Endodermal cell (in vitro differentiated cells): ENCODE data around the gene NEDD8. TPM values are rescaled to one million over a fixed set of nuclear protein-coding genes. Genes with fewer than 3 reads are reported as not detected.

Experiments
- DNase-seq: peaks from one replicate; pipeline ENCODE4 v3.0.0-alpha.2; 2017
- H3K27ac ChIP-seq: 2 replicates; pipeline ENCODE4 v1.5.1; 2013; ENCODE audit warnings: mild to moderate bottlenecking, low read depth, low read length, moderate library complexity
- H3K27me3 ChIP-seq: 2 replicates; pipeline ENCODE4 v1.6.1; 2013; ENCODE audit warnings: mild to moderate bottlenecking, low read length, moderate library complexity; ENCODE audit not compliant: insufficient read depth, control insufficient read depth, poor library complexity, severe bottlenecking
- H3K36me3 ChIP-seq: 2 replicates; pipeline ENCODE4 v1.7.0; 2013; ENCODE audit warnings: mild to moderate bottlenecking, low read length, moderate library complexity; ENCODE audit not compliant: control insufficient read depth, insufficient read depth
- H3K4me1 ChIP-seq: one replicate; pipeline ENCODE4 v1.7.0; 2013; ENCODE audit warnings: low read length; ENCODE audit not compliant: control insufficient read depth, insufficient read depth
- H3K4me3 ChIP-seq: 2 replicates; pipeline ENCODE4 v1.5.1; 2013; ENCODE audit warnings: mild to moderate bottlenecking, low read length, moderate library complexity
- H3K9ac ChIP-seq: 2 replicates; pipeline ENCODE4 v1.6.1; 2013; ENCODE audit warnings: mild to moderate bottlenecking, low read length, moderate library complexity; ENCODE audit not compliant: poor library complexity, severe bottlenecking; ENCODE audit errors: extremely low read depth
- H3K9me3 ChIP-seq: 2 replicates; pipeline ENCODE4 v1.6.1; 2013; ENCODE audit warnings: mild to moderate bottlenecking, low read length, moderate library complexity; ENCODE audit not compliant: control insufficient read depth
- H3K27ac Mint-ChIP-seq: 2 replicates; pipeline ENCODE4 v1.8.0; 2020; ENCODE audit warnings: mixed read lengths
- H3K27me3 Mint-ChIP-seq: 2 replicates; pipeline ENCODE4 v1.8.0; 2021; ENCODE audit warnings: mild to moderate bottlenecking, mixed read lengths; ENCODE audit not compliant: insufficient read depth
- H3K36me3 Mint-ChIP-seq: 2 replicates; pipeline ENCODE4 v1.8.0; 2020; ENCODE audit warnings: low read depth, mixed read lengths
- H3K4me1 Mint-ChIP-seq: 2 replicates; pipeline ENCODE4 v1.8.0; 2020; ENCODE audit warnings: mixed read lengths
- H3K4me3 Mint-ChIP-seq: 2 replicates; pipeline ENCODE4 v1.8.0; 2020; ENCODE audit warnings: mild to moderate bottlenecking, moderate library complexity, mixed read lengths
- H3K9me3 Mint-ChIP-seq: 2 replicates; pipeline ENCODE4 v1.8.0; 2020; ENCODE audit warnings: mild to moderate bottlenecking, mixed read lengths
- CTCF ChIP-seq: fragments of 200-600 bp; sonication (generic); conservative IDR thresholded peaks from 2 replicates; pipeline ENCODE4 v1.5.0; 2021; ENCODE audit warnings: antibody characterized with exemption, mild to moderate bottlenecking
- WGBS, 2 experiments: methylation state at CpG; one replicate each; pipeline versions ENCODE4 v1.1.5 to v1.1.7; 2013; ENCODE audit warnings: missing lambda C conversion rate in 2 of 2, mixed read lengths in 1 of 2; ENCODE audit not compliant: insufficient coverage in 1 of 2, insufficient read length in 1 of 2; 5-methylcytosine and 5-hydroxymethylcytosine counted together
- total RNA-seq, 2 donors: library from RNA; stranded (reverse); fragmentation: NEBNext Ultra II Directional in 1 of 2; extraction: Animal tissue kit (Norgen Biotek cat#: 25700) in 1 of 2; gene quantifications; 2 replicates in 1 of 2; 3 replicates in 1 of 2; pipeline ENCODE4 v1.2.1, GENCODE V29; 2021

Gene NEDD8
- total RNA-seq, 2 donors from 2014 or later: 210 to 267 TPM

- H3K9ac ChIP-seq: no peak overlapping the region
- Mint-ChIP-seq H3K36me3 (peaks cover 34% of the 10 kb centered on the region), H3K4me1 (peaks cover 17% of the 10 kb centered on the region), H3K27me3 (no peaks in the 10 kb centered on the region), H3K27ac (no peak overlapping the region), H3K4me3 (peak overlapping the region; percentile 91), H3K9me3 (no peaks in the 10 kb centered on the region)
- H3K36me3 ChIP-seq: peaks cover 39% of the 10 kb centered on the region
- no peak overlapping the region for H3K27ac ChIP-seq
- no peak for TF ChIP-seq CTCF
- H3K9me3 ChIP-seq: no peaks in the 10 kb centered on the region
- WGBS, 2 experiments: 93 to 100% methylated on average over 1 to 2 of the region's 2 CpGs
- peak; percentile 42 for DNase-seq
- peak overlapping the region; percentile 96 for H3K4me3 ChIP-seq
- peaks cover 8% of the 10 kb centered on the region for H3K4me1 ChIP-seq
- H3K27me3 ChIP-seq: no peaks in the 10 kb centered on the region
Measured at GRCh38 chr14:24233538-24233866, 1.3 kb upstream of the NEDD8 start.

- H3K27ac Mint-ChIP-seq: peak within 1 kb of the TSS; percentile 93
- H3K36me3 Mint-ChIP-seq: peaks cover 32% of the 10 kb centered on the region
- 9 to 12% methylated on average over 32 to 36 of the region's 38 CpGs for WGBS, 2 experiments
- Histone ChIP-seq H3K36me3 (peaks cover 39% of the 10 kb centered on the region), H3K4me3 (peak within 1 kb of the TSS; percentile 96), H3K9me3 (no peaks in the 10 kb centered on the region), H3K27ac (peak within 1 kb of the TSS; percentile 75), H3K27me3 (no peaks in the 10 kb centered on the region), H3K4me1 (peaks cover 8% of the 10 kb centered on the region), H3K9ac (peak within 1 kb of the TSS; percentile 62)
- H3K4me1 Mint-ChIP-seq: peaks cover 17% of the 10 kb centered on the region
- DNase-seq: peak; percentile 94
- no peaks in the 10 kb centered on the region for H3K9me3 Mint-ChIP-seq
- peak within 1 kb of the TSS; percentile 91 for H3K4me3 Mint-ChIP-seq
- no peak for TF ChIP-seq CTCF
- H3K27me3 Mint-ChIP-seq: no peaks in the 10 kb centered on the region
Measured at GRCh38 chr14:24232645-24233537, 724 bp upstream of the NEDD8 start, which contains the start of gene GMPR2. Gene GMPR2 (plus strand): TSS chr14:24232929. CDS start chr14:24233254, 325 bp downstream.

GRCh38 chr14:24231263-24232120, 675 bp downstream of the NEDD8 start:
- no peak for DNase-seq
- Mint-ChIP-seq H3K27me3 (no peaks in the 10 kb centered on the region), H3K4me1 (peaks cover 17% of the 10 kb centered on the region), H3K27ac (peak overlapping the region; percentile 93), H3K9me3 (no peaks in the 10 kb centered on the region), H3K36me3 (peaks cover 27% of the 10 kb centered on the region), H3K4me3 (peak overlapping the region; percentile 91)
- Histone ChIP-seq H3K36me3 (peaks cover 33% of the 10 kb centered on the region), H3K27ac (no peak overlapping the region), H3K4me1 (peaks cover 8% of the 10 kb centered on the region), H3K4me3 (peak overlapping the region; percentile 96), H3K9ac (peak overlapping the region; percentile 61), H3K9me3 (no peaks in the 10 kb centered on the region), H3K27me3 (no peaks in the 10 kb centered on the region)
- TF ChIP-seq CTCF: no peak
- 14 to 16% methylated on average over 11 to 23 of the region's 23 CpGs for WGBS, 2 experiments
